ENCODE data around the gene PANK3. TPM values are rescaled to one million over a fixed set of nuclear protein-coding genes. Genes with fewer than 3 reads are reported as not detected.
A peak's percentile ranks its signal among the peaks of the same experiment; 100 is the strongest.
"Not testable (repeated sequence)": the region's sequence is repeated elsewhere in the genome, so short reads cannot be mapped to it uniquely, and the experiment has no call there.

Gene PANK3
- total RNA-seq, 2 donors from 2014 or later = 24.9 to 39.2 TPM

- peak overlapping the region; percentile 95 for H3K4me3 ChIP-seq
- H3K4me1 ChIP-seq (ENCODE audit: control insufficient read depth in 1 of 2, low read depth in 2 of 2) = peaks cover 13 to 39% of the 10 kb centered on the region in 2 donors
- H3K27me3 ChIP-seq (replicated peaks; ENCODE audit: insufficient read depth) = no peaks in the 10 kb centered on the region
- peak; percentile 96 for DNase-seq (ENCODE audit: low spot score)
- ATAC-seq (ENCODE audit: insufficient number of reproducible peaks, low FRiP score, low read depth) = peak; percentile 96
- TF ChIP-seq, protein P1, sequence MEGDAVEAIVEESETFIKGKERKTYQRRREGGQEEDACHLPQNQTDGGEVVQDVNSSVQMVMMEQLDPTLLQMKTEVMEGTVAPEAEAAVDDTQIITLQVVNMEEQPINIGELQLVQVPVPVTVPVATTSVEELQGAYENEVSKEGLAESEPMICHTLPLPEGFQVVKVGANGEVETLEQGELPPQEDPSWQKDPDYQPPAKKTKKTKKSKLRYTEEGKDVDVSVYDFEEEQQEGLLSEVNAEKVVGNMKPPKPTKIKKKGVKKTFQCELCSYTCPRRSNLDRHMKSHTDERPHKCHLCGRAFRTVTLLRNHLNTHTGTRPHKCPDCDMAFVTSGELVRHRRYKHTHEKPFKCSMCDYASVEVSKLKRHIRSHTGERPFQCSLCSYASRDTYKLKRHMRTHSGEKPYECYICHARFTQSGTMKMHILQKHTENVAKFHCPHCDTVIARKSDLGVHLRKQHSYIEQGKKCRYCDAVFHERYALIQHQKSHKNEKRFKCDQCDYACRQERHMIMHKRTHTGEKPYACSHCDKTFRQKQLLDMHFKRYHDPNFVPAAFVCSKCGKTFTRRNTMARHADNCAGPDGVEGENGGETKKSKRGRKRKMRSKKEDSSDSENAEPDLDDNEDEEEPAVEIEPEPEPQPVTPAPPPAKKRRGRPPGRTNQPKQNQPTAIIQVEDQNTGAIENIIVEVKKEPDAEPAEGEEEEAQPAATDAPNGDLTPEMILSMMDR (IDR thresholded peaks at IDR 0.05) = no peak
- H3K9me3 ChIP-seq = no peaks in the 10 kb centered on the region
- peak overlapping the region; percentile 87 to 92 for H3K27ac ChIP-seq
- no peaks in the 10 kb centered on the region for H3K36me3 ChIP-seq
Observed at GRCh38 chr5:168579488-168580226, 489 bp upstream of the PANK3 start.

DNA sequence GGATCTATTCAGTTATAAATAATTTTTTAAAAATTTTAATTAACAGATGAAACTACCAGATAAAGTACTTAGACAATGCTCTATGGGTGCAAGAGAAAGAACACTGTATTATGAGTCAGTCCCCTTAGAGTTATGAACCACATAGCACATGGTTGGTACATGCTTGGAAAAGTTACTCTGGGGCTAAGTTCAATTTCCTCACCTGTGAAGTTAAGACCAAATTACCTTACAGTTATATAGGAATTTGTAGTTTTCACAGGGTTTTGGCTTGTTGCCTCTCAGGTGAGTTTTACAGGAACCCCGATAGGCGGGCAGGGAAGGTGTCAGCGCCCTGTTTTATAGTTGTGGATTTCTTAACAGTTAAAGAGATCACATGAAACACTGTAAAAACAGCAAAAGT is 1.2 kb downstream of the PANK3 start:
- Histone ChIP-seq H3K27me3 (replicated peaks; ENCODE audit: insufficient read depth) (no peaks in the 10 kb centered on the region), H3K4me3 (peak overlapping the region; percentile 95), H3K4me1 (ENCODE audit: control insufficient read depth in 1 of 2, low read depth in 2 of 2) (peaks cover 13 to 39% of the 10 kb centered on the region in 2 donors), H3K9me3 (no peaks in the 10 kb centered on the region), H3K27ac (no peak overlapping the region), H3K36me3 (no peaks in the 10 kb centered on the region)
- TF ChIP-seq, protein P1 (IDR thresholded peaks at IDR 0.05) = no peak
- ATAC-seq (ENCODE audit: insufficient number of reproducible peaks, low FRiP score, low read depth) (no peak), DNase-seq (ENCODE audit: low spot score) (no peak)

DNA sequence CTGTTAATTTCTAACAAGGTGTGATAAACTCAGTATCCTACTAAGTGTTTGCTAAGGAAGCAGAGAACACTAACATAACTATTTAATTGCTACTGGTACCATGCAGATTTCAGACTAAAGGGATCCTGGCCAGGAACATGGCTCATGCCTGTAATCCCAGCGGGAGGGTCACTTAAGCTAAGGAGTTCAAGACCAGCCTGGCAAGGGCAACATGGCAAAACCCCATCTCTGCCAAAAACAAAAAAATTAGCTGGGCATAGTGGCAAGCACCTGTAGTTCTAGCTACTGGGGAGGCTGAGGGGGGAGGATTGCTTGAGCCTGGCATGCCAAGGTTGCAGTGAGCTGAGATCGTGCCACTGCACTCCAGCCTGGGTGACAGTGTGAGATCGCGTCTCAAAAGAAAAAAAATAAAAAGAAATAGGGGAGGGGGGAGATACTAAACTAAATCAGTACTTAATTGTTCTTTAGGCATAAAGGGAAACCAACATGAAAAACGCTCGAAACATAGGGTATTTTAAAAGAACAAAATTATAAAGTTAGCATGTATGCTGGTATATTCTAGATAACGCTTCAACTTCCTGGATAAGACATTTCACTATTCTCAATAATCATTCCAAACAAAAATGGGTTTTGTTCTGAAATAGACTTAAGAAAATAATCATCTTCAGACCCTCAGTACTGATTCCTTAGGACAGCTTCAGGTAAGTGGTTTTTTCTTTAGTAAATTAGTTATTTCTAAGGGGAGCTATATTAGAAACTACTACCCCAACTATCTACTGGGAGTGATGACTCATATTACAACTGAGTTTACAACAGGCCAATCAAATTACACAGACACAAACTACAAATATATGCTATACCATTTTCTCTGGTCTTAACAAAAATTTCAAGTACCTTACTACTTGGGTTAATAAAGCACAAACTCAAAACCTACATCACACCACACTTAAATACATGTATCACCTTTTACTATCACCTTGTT is 3.5 kb downstream of the PANK3 start:
- Histone ChIP-seq H3K4me1 (ENCODE audit: control insufficient read depth in 1 of 2, low read depth in 2 of 2) (peaks cover 13 to 47% of the 10 kb centered on the region in 2 donors), H3K27me3 (replicated peaks; ENCODE audit: insufficient read depth) (no peaks in the 10 kb centered on the region), H3K36me3 (no peaks in the 10 kb centered on the region), H3K27ac (no peak overlapping the region), H3K9me3 (no peaks in the 10 kb centered on the region), H3K4me3 (no peak overlapping the region)
- TF ChIP-seq, protein P1 (IDR thresholded peaks at IDR 0.05) = no peak
- DNase-seq (ENCODE audit: low spot score) = no peak
- no peak for ATAC-seq (ENCODE audit: insufficient number of reproducible peaks, low FRiP score, low read depth)

- not testable (repeated sequence) for H3K9me3 ChIP-seq; H3K27ac ChIP-seq; H3K27me3 ChIP-seq (replicated peaks; ENCODE audit: insufficient read depth); H3K4me3 ChIP-seq; H3K36me3 ChIP-seq; ATAC-seq (ENCODE audit: insufficient number of reproducible peaks, low FRiP score, low read depth); DNase-seq (ENCODE audit: low spot score)
- H3K4me1 ChIP-seq (ENCODE audit: control insufficient read depth in 1 of 2, low read depth in 2 of 2) = peaks cover 13 to 42% of the 10 kb centered on the region in 2 donors
Observed at GRCh38 chr5:168574156-168574555, 5.0 kb downstream of the PANK3 start.

GRCh38 chr5:168573663-168574062 is 5.5 kb downstream of the PANK3 start:
- ATAC-seq (ENCODE audit: insufficient number of reproducible peaks, low FRiP score, low read depth); H3K9me3 ChIP-seq; H3K27ac ChIP-seq: not testable (repeated sequence)

More at GRCh38 chr5:168573663-168574062, 5.5 kb downstream of the PANK3 start:
- peaks cover 13 to 42% of the 10 kb centered on the region in 2 donors for H3K4me1 ChIP-seq (ENCODE audit: control insufficient read depth in 1 of 2, low read depth in 2 of 2)
- H3K36me3 ChIP-seq; DNase-seq (ENCODE audit: low spot score); H3K27me3 ChIP-seq (replicated peaks; ENCODE audit: insufficient read depth); H3K4me3 ChIP-seq: not testable (repeated sequence)
